A549 (cell line): ENCODE data around the gene NUP62.

Experiments used
- EP300 ChIP-seq, 2 experiments: fragments of >200 bp; sonication (Bioruptor Twin); formaldehyde crosslinking; IDR thresholded peaks; 2 replicates in 1 of 2; 3 replicates in 1 of 2; pipeline ENCODE4 v1.6.1; 2016 to 2017
- HDAC2 ChIP-seq: fragments of 200-600 bp; sonication (generic); IDR thresholded peaks from 2 replicates; pipeline ENCODE4 v1.6.1; 2016
- RAD21 ChIP-seq, 2 experiments: fragments of >200 bp in 1 of 2; sonication (Bioruptor Twin) in 1 of 2; formaldehyde crosslinking in 1 of 2; IDR thresholded peaks in 1 of 2; conservative IDR thresholded peaks in 1 of 2; 2 replicates in 1 of 2; 3 replicates in 1 of 2; pipeline ENCODE4 v1.6.1; 2012 to 2018; ENCODE audit warnings: inconsistent platforms in 1 of 2
- RFX5 ChIP-seq: fragments of 450-650 bp; IDR thresholded peaks from 2 replicates; pipeline ENCODE4 v1.7.1; 2014; ENCODE audit warnings: antibody characterized with exemption, mild to moderate bottlenecking, moderate library complexity
- TF ChIP-seq, protein P1 (sequence below): fragments of >200 bp; sonication (Bioruptor Twin); formaldehyde crosslinking; IDR thresholded peaks from 3 replicates; pipeline ENCODE4 v1.5.1; 2016

DNA sequence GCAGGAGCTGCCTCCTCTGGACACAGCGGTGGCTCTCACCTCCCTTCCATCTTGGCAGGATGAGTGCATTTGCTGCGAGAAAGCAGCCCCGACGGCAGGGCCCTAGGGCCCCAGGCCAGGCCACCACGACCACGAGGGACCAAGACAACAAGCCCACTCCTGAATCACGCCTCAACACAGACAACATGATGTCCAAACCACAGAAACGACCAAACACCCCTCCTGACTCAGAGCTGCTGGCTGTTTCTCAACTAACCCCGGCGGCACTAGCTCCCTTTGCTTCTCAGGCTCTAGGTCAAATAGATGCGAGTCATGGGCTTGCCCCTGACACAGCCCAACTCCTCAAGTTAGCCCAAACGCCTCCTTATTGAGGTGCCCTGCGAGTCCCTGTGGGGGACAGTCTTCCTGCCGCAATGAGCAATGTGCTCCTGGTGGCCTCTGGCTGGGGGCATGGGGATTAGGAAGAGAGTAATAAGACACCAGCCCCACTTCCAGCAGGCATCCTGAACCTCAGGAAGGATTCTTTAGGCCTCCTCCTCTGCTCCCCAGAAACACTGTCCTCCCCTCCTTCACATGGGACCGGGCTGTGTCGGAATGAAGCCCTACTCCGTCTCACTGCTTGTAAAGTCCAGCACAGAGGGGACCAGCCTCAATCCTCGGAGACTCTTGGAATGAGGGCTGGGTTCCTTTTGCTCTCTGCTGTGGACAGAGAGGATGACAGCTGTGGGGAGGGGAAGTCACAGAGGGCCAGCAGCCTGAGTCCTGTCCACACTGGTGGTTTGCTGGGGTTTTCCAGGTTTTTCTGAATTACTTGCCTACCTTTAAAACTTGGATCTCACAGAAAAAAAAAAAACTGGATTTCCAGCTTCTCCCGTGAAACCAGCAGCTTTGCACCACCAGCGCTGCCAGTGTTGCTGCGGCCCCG lies 7.2 kb downstream of the NUP62 start:
- TF ChIP-seq, protein P1, sequence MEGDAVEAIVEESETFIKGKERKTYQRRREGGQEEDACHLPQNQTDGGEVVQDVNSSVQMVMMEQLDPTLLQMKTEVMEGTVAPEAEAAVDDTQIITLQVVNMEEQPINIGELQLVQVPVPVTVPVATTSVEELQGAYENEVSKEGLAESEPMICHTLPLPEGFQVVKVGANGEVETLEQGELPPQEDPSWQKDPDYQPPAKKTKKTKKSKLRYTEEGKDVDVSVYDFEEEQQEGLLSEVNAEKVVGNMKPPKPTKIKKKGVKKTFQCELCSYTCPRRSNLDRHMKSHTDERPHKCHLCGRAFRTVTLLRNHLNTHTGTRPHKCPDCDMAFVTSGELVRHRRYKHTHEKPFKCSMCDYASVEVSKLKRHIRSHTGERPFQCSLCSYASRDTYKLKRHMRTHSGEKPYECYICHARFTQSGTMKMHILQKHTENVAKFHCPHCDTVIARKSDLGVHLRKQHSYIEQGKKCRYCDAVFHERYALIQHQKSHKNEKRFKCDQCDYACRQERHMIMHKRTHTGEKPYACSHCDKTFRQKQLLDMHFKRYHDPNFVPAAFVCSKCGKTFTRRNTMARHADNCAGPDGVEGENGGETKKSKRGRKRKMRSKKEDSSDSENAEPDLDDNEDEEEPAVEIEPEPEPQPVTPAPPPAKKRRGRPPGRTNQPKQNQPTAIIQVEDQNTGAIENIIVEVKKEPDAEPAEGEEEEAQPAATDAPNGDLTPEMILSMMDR: no peak
- TF ChIP-seq HDAC2 (no peak), RAD21 (conservative IDR thresholded peaks at IDR 0.05 in 1 of 2, IDR thresholded peaks at IDR 0.05 in 1 of 2) (no peak), RFX5 (no peak), EP300 (IDR thresholded peaks at IDR 0.05) (no peak)
